ENCODE data around the gene NEK6. TPM values are rescaled to one million over a fixed set of nuclear protein-coding genes. Genes with fewer than 3 reads are reported as not detected.

Gene NEK6
- total RNA-seq, 1 donor from 2014 or later = 43.9 TPM

- H3K27me3 Mint-ChIP-seq (ENCODE audit: unreplicated experiment) = peaks cover 1% of the 10 kb centered on the region
- H3K27ac Mint-ChIP-seq (ENCODE audit: unreplicated experiment) = no peak overlapping the region
- H3K4me3 Mint-ChIP-seq (ENCODE audit: unreplicated experiment) = no peak overlapping the region
- peaks cover 12% of the 10 kb centered on the region for H3K4me1 Mint-ChIP-seq (ENCODE audit: unreplicated experiment)
- H3K9me3 Mint-ChIP-seq (ENCODE audit: unreplicated experiment) = no peaks in the 10 kb centered on the region
- H3K36me3 Mint-ChIP-seq (ENCODE audit: low read depth, unreplicated experiment) = no peaks in the 10 kb centered on the region
- no peak for DNase-seq (ENCODE audit: low spot score)
- no peak for TF ChIP-seq CTCF (IDR thresholded peaks at IDR 0.05; ENCODE audit: unreplicated experiment)
Measured at GRCh38 chr9:124272979-124273378, 15.2 kb downstream of the NEK6 start.

DNA sequence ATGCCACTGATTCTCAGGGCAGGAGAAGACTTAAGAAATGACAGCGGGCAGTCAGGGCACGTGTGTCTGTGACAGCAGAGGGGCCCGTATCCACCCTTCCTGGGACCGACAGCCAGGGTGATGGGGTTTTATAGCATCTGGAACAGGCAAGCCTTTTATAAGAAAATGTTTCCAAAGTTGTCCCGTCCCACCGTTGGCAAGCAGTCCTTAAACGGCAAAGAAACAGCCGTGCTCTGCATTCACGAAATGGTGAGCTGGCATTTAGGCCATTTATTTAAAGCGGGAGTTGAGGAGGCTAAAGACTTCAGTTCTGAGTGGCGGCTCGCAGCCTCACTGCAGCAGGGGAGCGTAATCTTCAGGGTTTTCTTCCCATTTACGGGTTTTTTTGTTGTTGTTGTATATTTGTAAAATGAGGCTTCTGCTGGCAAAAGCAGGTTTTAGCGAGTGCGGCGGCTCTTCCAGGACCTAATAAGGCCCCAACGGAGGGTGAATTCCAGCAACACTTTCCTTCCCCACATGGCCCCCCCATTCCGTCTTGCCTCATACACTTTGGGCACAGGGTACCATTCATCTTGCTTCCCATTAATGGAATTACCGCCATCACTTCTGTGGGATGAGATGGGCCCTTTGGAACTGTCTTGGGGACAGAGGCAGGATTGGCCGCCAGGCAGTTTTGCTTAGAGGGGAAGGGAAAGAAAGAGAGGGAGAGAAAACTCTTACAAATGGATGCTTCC is 15.8 kb downstream of the NEK6 start:
- peaks cover 11% of the 10 kb centered on the region for H3K4me1 Mint-ChIP-seq (ENCODE audit: unreplicated experiment)
- DNase-seq (ENCODE audit: low spot score) = no peak
- no peaks in the 10 kb centered on the region for H3K36me3 Mint-ChIP-seq (ENCODE audit: low read depth, unreplicated experiment)
- H3K9me3 Mint-ChIP-seq (ENCODE audit: unreplicated experiment) = no peaks in the 10 kb centered on the region
- H3K27me3 Mint-ChIP-seq (ENCODE audit: unreplicated experiment) = peaks cover 1% of the 10 kb centered on the region
- TF ChIP-seq CTCF (IDR thresholded peaks at IDR 0.05; ENCODE audit: unreplicated experiment) = no peak
- no peak overlapping the region for H3K4me3 Mint-ChIP-seq (ENCODE audit: unreplicated experiment)
- H3K27ac Mint-ChIP-seq (ENCODE audit: unreplicated experiment) = no peak overlapping the region

GRCh38 chr9:124274226-124274625 is 16.5 kb downstream of the NEK6 start:
- Mint-ChIP-seq H3K9me3 (ENCODE audit: unreplicated experiment) (no peaks in the 10 kb centered on the region), H3K27me3 (ENCODE audit: unreplicated experiment) (peaks cover 1% of the 10 kb centered on the region), H3K27ac (ENCODE audit: unreplicated experiment) (no peak overlapping the region), H3K36me3 (ENCODE audit: low read depth, unreplicated experiment) (no peaks in the 10 kb centered on the region), H3K4me1 (ENCODE audit: unreplicated experiment) (peaks cover 11% of the 10 kb centered on the region), H3K4me3 (ENCODE audit: unreplicated experiment) (no peak overlapping the region)
- no peak for DNase-seq (ENCODE audit: low spot score)
- no peak for TF ChIP-seq CTCF (IDR thresholded peaks at IDR 0.05; ENCODE audit: unreplicated experiment)

DNA sequence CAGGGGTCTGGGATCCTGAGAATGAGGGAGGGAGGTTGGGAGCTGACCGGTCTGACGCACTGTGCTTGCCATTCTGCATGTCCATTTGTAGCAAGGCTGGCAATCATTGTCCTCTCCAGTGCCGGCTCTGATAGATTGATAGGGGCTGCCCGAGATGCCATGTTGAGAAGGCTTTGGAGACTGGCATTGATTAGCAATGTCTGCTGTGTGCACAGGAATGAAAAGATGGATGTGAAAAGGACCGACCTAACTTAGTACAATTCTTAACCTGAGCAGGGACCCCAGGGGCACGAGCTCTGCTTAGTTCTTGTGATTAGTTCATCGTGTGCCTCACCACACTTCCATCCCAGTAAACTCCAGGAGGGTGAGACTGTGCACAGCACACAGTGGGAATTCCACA is 17.0 kb downstream of the NEK6 start:
- no peak for TF ChIP-seq CTCF (IDR thresholded peaks at IDR 0.05; ENCODE audit: unreplicated experiment)
- Mint-ChIP-seq H3K4me1 (ENCODE audit: unreplicated experiment) (peaks cover 13% of the 10 kb centered on the region), H3K9me3 (ENCODE audit: unreplicated experiment) (no peaks in the 10 kb centered on the region), H3K4me3 (ENCODE audit: unreplicated experiment) (no peak overlapping the region), H3K36me3 (ENCODE audit: low read depth, unreplicated experiment) (no peaks in the 10 kb centered on the region), H3K27me3 (ENCODE audit: unreplicated experiment) (peaks cover 1% of the 10 kb centered on the region), H3K27ac (ENCODE audit: unreplicated experiment) (no peak overlapping the region)
- DNase-seq (ENCODE audit: low spot score) = no peak

DNA sequence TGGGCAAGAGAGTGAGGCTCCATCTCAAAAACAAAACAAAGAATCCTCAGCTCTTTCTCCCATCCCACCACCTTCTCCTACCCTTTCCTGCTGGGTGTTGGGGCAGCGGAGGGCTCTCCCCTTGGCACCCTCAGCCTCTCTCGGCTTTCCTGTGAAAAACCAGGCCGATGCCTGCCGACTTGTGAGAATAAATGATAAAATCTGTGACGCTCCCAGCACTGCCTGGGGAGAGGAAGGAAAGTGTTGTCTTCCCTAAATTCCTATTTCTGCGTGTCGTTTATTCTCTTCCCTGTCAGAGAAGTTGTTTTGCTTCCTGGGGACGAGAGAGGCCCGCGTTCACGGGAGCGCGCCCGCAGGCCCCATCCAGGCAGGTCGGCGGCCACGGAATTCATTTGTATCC is 19.7 kb downstream of the NEK6 start:
- no peaks in the 10 kb centered on the region for H3K9me3 Mint-ChIP-seq (ENCODE audit: unreplicated experiment)
- no peak for DNase-seq (ENCODE audit: low spot score)
- no peak for TF ChIP-seq CTCF (IDR thresholded peaks at IDR 0.05; ENCODE audit: unreplicated experiment)
- H3K36me3 Mint-ChIP-seq (ENCODE audit: low read depth, unreplicated experiment) = no peaks in the 10 kb centered on the region
- H3K27ac Mint-ChIP-seq (ENCODE audit: unreplicated experiment) = no peak overlapping the region
- peaks cover 5% of the 10 kb centered on the region for H3K27me3 Mint-ChIP-seq (ENCODE audit: unreplicated experiment)
- no peak overlapping the region for H3K4me3 Mint-ChIP-seq (ENCODE audit: unreplicated experiment)
- H3K4me1 Mint-ChIP-seq (ENCODE audit: unreplicated experiment) = peaks cover 21% of the 10 kb centered on the region
